Astrocyte (in vitro differentiated cells and primary cell): ENCODE data around the gene CTNNA2. TPM values are rescaled to one million over a fixed set of nuclear protein-coding genes. Genes with fewer than 3 reads are reported as not detected.

Experiments used
- DNase-seq: peaks from one replicate; pipeline ENCODE4 v3.0.0-alpha.2; 2010; ENCODE audit warnings: low read depth
- FAIRE-seq: peaks from 2 replicates; lab custom pipeline; 2011; peaks lifted over from hg19 to GRCh38; lab: Jason Lieb, UNC
- H2AFZ ChIP-seq: 2 replicates; pipeline ENCODE4 v1.6.0; 2012; ENCODE audit warnings: low read depth, low read length, inconsistent platforms
- H3K27ac ChIP-seq: 2 replicates; pipeline ENCODE4 v1.5.1; 2011; ENCODE audit warnings: low read depth, low read length, inconsistent platforms
- H3K27me3 ChIP-seq: 2 replicates; pipeline ENCODE4 v1.6.0; 2011; ENCODE audit warnings: low read length, inconsistent platforms; ENCODE audit not compliant: insufficient read depth
- H3K36me3 ChIP-seq: 2 replicates; pipeline ENCODE4 v1.5.1; 2011; ENCODE audit warnings: low read length, inconsistent platforms; ENCODE audit not compliant: insufficient read depth
- H3K4me1 ChIP-seq: 2 replicates; pipeline ENCODE4 v1.5.1; 2011; ENCODE audit warnings: low read length, inconsistent platforms; ENCODE audit not compliant: insufficient read depth
- H3K4me2 ChIP-seq: 2 replicates; pipeline ENCODE4 v1.6.0; 2012; ENCODE audit warnings: low read length, inconsistent platforms
- H3K4me3 ChIP-seq: 2 replicates; pipeline ENCODE4 v1.5.1; 2011; ENCODE audit warnings: low read depth, mild to moderate bottlenecking, low read length, inconsistent platforms; ENCODE audit not compliant: insufficient read depth
- H3K79me2 ChIP-seq: 2 replicates; pipeline ENCODE4 v1.6.0; 2012; ENCODE audit warnings: mild to moderate bottlenecking, low read length, inconsistent platforms; ENCODE audit not compliant: insufficient read depth
- H3K9ac ChIP-seq: 2 replicates; pipeline ENCODE4 v1.6.0; 2012; ENCODE audit warnings: mild to moderate bottlenecking, low read length, inconsistent platforms
- H3K9me3 ChIP-seq: 2 replicates; pipeline ENCODE4 v1.5.1; 2012; ENCODE audit warnings: low read depth, mild to moderate bottlenecking, low read length, inconsistent platforms; ENCODE audit not compliant: insufficient read depth
- H4K20me1 ChIP-seq: 2 replicates; pipeline ENCODE4 v1.6.0; 2012; ENCODE audit warnings: low read length, inconsistent platforms; ENCODE audit not compliant: insufficient read depth
- H3K27ac Mint-ChIP-seq: one replicate; pipeline ENCODE4 v1.8.0; 2021; ENCODE audit warnings: mild to moderate bottlenecking, mixed read lengths; ENCODE audit not compliant: unreplicated experiment
- H3K27me3 Mint-ChIP-seq: one replicate; pipeline ENCODE4 v1.8.0; 2021; ENCODE audit warnings: low read depth, mixed read lengths; ENCODE audit not compliant: unreplicated experiment
- H3K36me3 Mint-ChIP-seq: one replicate; pipeline ENCODE4 v1.8.0; 2021; ENCODE audit warnings: low read depth, mixed read lengths; ENCODE audit not compliant: unreplicated experiment
- H3K4me1 Mint-ChIP-seq: one replicate; pipeline ENCODE4 v1.8.0; 2021; ENCODE audit warnings: low read depth, mixed read lengths; ENCODE audit not compliant: unreplicated experiment
- H3K4me3 Mint-ChIP-seq: one replicate; pipeline ENCODE4 v1.8.0; 2021; ENCODE audit warnings: mild to moderate bottlenecking, moderate library complexity, mixed read lengths; ENCODE audit not compliant: unreplicated experiment
- H3K9me3 Mint-ChIP-seq: one replicate; pipeline ENCODE4 v1.8.0; 2021; ENCODE audit warnings: mild to moderate bottlenecking, mixed read lengths; ENCODE audit not compliant: unreplicated experiment
- EZH2 ChIP-seq: IDR thresholded peaks from 2 replicates; pipeline ENCODE4 v1.6.1; 2012; ENCODE audit warnings: mild to moderate bottlenecking, low read length, inconsistent platforms; ENCODE audit not compliant: insufficient read depth
- total RNA-seq: library from RNA; stranded (reverse); gene quantifications from 2 replicates; pipeline ENCODE4 v1.2.1, GENCODE V29; 2021
- TF ChIP-seq, protein P1 (sequence below): IDR thresholded peaks from 2 replicates; pipeline ENCODE4 v1.5.1; 2011; ENCODE audit warnings: low read depth, mild to moderate bottlenecking, inconsistent platforms, low read length, moderate library complexity; ENCODE audit not compliant: insufficient read depth

Gene CTNNA2
- total RNA-seq, 1 donor from 2014 or later, result 3.9 TPM

DNA sequence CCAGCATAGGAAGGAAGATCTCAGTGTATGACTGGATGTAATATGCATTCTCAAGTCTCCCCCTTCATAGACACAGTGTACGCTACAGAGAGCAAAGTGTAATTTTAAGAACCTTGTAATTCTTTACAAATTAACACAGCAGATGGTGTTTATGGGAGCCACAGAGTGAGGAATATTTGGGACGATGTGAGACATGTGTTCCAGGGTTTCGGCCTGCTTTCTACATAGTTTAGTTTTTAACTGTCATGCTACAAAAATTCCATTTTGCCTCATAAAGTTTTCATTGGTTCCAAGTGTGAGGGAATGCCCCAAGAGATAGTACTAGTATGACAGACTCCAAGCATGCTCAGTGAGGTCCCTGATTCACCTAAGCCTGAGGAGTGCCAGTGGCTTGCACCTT is 867.9 kb downstream of the CTNNA2 start:
- Mint-ChIP-seq H3K36me3 (no peaks in the 10 kb centered on the region), H3K27ac (no peak overlapping the region), H3K4me1 (no peaks in the 10 kb centered on the region)

DNA sequence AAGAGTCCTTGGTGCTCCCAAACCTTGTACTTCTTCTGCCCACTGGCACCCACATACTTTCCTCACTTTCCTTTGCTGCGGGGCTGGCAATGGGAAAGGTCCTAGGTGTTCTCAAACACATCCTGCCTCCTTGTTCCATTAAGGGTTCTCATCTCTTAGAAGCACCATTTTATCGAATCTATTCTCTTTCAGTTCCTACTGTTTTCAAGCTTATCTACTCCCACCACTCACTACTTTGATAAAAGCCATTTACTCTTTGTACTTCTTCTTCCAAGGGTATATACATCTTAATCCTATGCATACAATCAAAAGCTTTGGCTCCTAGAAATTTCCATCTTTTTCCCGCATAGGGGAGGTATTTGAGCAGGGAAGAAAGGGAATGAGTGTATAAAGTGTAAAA is 868.8 kb downstream of the CTNNA2 start:
- Mint-ChIP-seq H3K36me3 (no peaks in the 10 kb centered on the region), H3K27me3 (peaks cover 3% of the 10 kb centered on the region), H3K9me3 (peaks cover 3% of the 10 kb centered on the region), H3K4me1 (no peaks in the 10 kb centered on the region), H3K4me3 (no peak overlapping the region), H3K27ac (no peak overlapping the region)
- H3K79me2 ChIP-seq, result no peaks in the 10 kb centered on the region
- no peak overlapping the region for H3K4me2 ChIP-seq
- H3K27me3 ChIP-seq, result no peaks in the 10 kb centered on the region
- no peak overlapping the region for H2AFZ ChIP-seq
- no peak for FAIRE-seq
- no peaks in the 10 kb centered on the region for H3K9me3 ChIP-seq
- no peak overlapping the region for H3K27ac ChIP-seq
- no peaks in the 10 kb centered on the region for H4K20me1 ChIP-seq
- no peaks in the 10 kb centered on the region for H3K36me3 ChIP-seq
- no peak overlapping the region for H3K9ac ChIP-seq
- H3K4me3 ChIP-seq, result no peak overlapping the region
- TF ChIP-seq, protein P1, sequence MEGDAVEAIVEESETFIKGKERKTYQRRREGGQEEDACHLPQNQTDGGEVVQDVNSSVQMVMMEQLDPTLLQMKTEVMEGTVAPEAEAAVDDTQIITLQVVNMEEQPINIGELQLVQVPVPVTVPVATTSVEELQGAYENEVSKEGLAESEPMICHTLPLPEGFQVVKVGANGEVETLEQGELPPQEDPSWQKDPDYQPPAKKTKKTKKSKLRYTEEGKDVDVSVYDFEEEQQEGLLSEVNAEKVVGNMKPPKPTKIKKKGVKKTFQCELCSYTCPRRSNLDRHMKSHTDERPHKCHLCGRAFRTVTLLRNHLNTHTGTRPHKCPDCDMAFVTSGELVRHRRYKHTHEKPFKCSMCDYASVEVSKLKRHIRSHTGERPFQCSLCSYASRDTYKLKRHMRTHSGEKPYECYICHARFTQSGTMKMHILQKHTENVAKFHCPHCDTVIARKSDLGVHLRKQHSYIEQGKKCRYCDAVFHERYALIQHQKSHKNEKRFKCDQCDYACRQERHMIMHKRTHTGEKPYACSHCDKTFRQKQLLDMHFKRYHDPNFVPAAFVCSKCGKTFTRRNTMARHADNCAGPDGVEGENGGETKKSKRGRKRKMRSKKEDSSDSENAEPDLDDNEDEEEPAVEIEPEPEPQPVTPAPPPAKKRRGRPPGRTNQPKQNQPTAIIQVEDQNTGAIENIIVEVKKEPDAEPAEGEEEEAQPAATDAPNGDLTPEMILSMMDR, result no peak
- TF ChIP-seq EZH2, result no peak
- H3K4me1 ChIP-seq, result no peaks in the 10 kb centered on the region
- DNase-seq, result no peak

More for the DNA sequence above, 867.9 kb downstream of the CTNNA2 start:
- Histone ChIP-seq H3K9ac (no peak overlapping the region), H3K36me3 (no peaks in the 10 kb centered on the region), H3K27ac (no peak overlapping the region), H3K4me2 (no peak overlapping the region), H3K9me3 (no peaks in the 10 kb centered on the region), H3K27me3 (no peaks in the 10 kb centered on the region), H2AFZ (no peak overlapping the region), H3K79me2 (no peaks in the 10 kb centered on the region), H4K20me1 (no peaks in the 10 kb centered on the region), H3K4me1 (no peaks in the 10 kb centered on the region), H3K4me3 (no peak overlapping the region)
- TF ChIP-seq, protein P1, result no peak
- no peak for TF ChIP-seq EZH2
- no peak for DNase-seq
- peaks cover 3% of the 10 kb centered on the region for H3K27me3 Mint-ChIP-seq
- H3K9me3 Mint-ChIP-seq, result peaks cover 3% of the 10 kb centered on the region
- FAIRE-seq, result no peak
- H3K4me3 Mint-ChIP-seq, result no peak overlapping the region

DNA sequence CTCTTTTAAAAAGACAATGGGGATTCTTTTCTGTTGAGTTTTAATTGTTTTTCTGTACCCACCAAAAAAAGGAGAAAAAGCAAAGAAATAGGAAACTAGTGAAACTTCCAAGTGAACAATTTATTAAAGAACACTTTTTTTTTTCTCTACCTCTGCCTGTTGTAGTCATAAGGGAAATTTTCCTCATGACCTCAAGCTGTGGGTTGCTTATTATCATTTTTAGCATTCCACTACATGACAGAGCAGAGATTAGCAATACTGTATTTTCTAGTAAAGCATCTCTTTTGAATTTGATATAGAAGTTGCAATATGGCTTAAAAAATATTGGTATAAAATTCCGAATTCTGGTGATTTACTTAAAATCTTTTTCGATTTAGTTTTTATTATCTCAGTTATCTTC is 879.6 kb downstream of the CTNNA2 start:
- H3K36me3 Mint-ChIP-seq, result no peaks in the 10 kb centered on the region
- H4K20me1 ChIP-seq, result no peaks in the 10 kb centered on the region
- FAIRE-seq (no peak), DNase-seq (peak; percentile 31)
- no peak for TF ChIP-seq EZH2
- TF ChIP-seq, protein P1, result no peak
- no peak overlapping the region for H3K9ac ChIP-seq
- H3K4me1 ChIP-seq, result no peaks in the 10 kb centered on the region
- no peak overlapping the region for H3K4me3 ChIP-seq
- no peaks in the 10 kb centered on the region for H3K36me3 ChIP-seq
- peaks cover 10% of the 10 kb centered on the region for H3K4me1 Mint-ChIP-seq
- H3K9me3 Mint-ChIP-seq, result no peaks in the 10 kb centered on the region
- no peak overlapping the region for H3K4me3 Mint-ChIP-seq
- no peaks in the 10 kb centered on the region for H3K27me3 Mint-ChIP-seq
- H3K27ac Mint-ChIP-seq, result no peak overlapping the region
- H3K9me3 ChIP-seq, result no peaks in the 10 kb centered on the region
- no peak overlapping the region for H3K27ac ChIP-seq
- H3K27me3 ChIP-seq, result no peaks in the 10 kb centered on the region
- no peak overlapping the region for H2AFZ ChIP-seq
- H3K4me2 ChIP-seq, result no peak overlapping the region
- H3K79me2 ChIP-seq, result no peaks in the 10 kb centered on the region
